NCI-H1694 treated with DMSO at 0.1 percent for 48 hours (cell line): ENCODE data around the gene ENHO.

ENCODE experiments used
- DNase-seq: peaks from one replicate; lab custom pipeline; 2025; lab: John Stamatoyannopoulos, UW

ENHO gene

GRCh38 chr9:34475097-34475496, 47.7 kb downstream of the ENHO start:
- no peak for DNase-seq
